Glutamatergic neuron (in vitro differentiated cells): ENCODE data around the gene FARP1. TPM values are rescaled to one million over a fixed set of nuclear protein-coding genes. Genes with fewer than 3 reads are reported as not detected.
A peak's percentile ranks its signal among the peaks of the same experiment; 100 is the strongest.

Source experiments
- DNase-seq: peaks from one replicate; pipeline ENCODE4 v3.0.0; 2022
- H3K27ac Mint-ChIP-seq: one replicate; pipeline ENCODE4 v1.8.0; 2020; ENCODE audit warnings: mild to moderate bottlenecking, mixed read lengths, inconsistent platforms; ENCODE audit not compliant: unreplicated experiment
- H3K27me3 Mint-ChIP-seq: one replicate; pipeline ENCODE4 v1.8.0; 2020; ENCODE audit warnings: mild to moderate bottlenecking, moderate library complexity, mixed read lengths, inconsistent platforms; ENCODE audit not compliant: unreplicated experiment
- H3K36me3 Mint-ChIP-seq: one replicate; pipeline ENCODE4 v1.8.0; 2020; ENCODE audit warnings: mild to moderate bottlenecking, mixed read lengths, inconsistent platforms; ENCODE audit not compliant: unreplicated experiment
- H3K4me1 Mint-ChIP-seq: one replicate; pipeline ENCODE4 v1.8.0; 2020; ENCODE audit warnings: mild to moderate bottlenecking, low read depth, mixed read lengths, inconsistent platforms; ENCODE audit not compliant: unreplicated experiment
- H3K4me3 Mint-ChIP-seq: one replicate; pipeline ENCODE4 v1.8.0; 2020; ENCODE audit warnings: mild to moderate bottlenecking, mixed read lengths, inconsistent platforms; ENCODE audit not compliant: unreplicated experiment
- H3K9me3 Mint-ChIP-seq: one replicate; pipeline ENCODE4 v1.8.0; 2020; ENCODE audit warnings: mild to moderate bottlenecking, moderate library complexity, mixed read lengths, inconsistent platforms; ENCODE audit not compliant: unreplicated experiment
- CTCF ChIP-seq: fragments of 200-600 bp; sonication (generic); IDR thresholded peaks from one replicate; pipeline ENCODE4 v1.5.0; 2021; ENCODE audit not compliant: partially characterized antibody, unreplicated experiment
- total RNA-seq: library from RNA; stranded (reverse); fragmentation: NEBNext Ultra II Directional; extraction: Animal tissue kit (Norgen Biotek cat#: 25700); gene quantifications from one replicate; pipeline ENCODE4 v1.2.1, GENCODE V29; 2021; ENCODE audit not compliant: unreplicated experiment

The FARP1 gene
- total RNA-seq, 1 donor from 2014 or later, result 233 TPM

GRCh38 chr13:98261165-98261702 lies 118.3 kb downstream of the FARP1 start:
- TF ChIP-seq CTCF, result no peak
- Mint-ChIP-seq H3K36me3 (no peaks in the 10 kb centered on the region), H3K27me3 (peaks cover 5% of the 10 kb centered on the region), H3K9me3 (peaks cover 6% of the 10 kb centered on the region), H3K4me3 (no peak overlapping the region), H3K4me1 (peaks cover 35% of the 10 kb centered on the region), H3K27ac (peak overlapping the region; percentile 60)
- DNase-seq, result no peak

DNA sequence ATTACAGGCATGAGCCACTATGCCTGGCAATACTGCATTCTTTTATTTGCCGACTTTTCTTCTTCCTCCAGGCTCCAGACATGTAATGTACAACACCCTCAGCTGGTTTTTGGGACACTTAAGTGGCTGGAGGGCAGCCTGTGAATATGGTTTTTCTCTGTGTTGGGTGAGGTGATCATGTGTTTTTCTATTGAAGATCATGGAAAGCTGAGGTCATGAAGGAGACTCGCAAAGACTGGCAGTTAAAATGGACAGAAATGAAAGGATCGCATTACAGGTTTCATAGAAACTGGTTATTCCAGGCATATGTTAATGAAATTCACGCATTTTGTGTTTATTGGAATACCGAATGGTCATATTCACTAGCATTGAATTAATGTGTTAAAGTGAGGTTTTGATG lies 119.4 kb downstream of the FARP1 start:
- H3K27me3 Mint-ChIP-seq, result peaks cover 5% of the 10 kb centered on the region
- H3K36me3 Mint-ChIP-seq, result no peaks in the 10 kb centered on the region
- TF ChIP-seq CTCF, result no peak
- DNase-seq, result no peak
- H3K9me3 Mint-ChIP-seq, result peaks cover 6% of the 10 kb centered on the region
- no peak overlapping the region for H3K4me3 Mint-ChIP-seq
- H3K27ac Mint-ChIP-seq, result no peak overlapping the region
- peaks cover 40% of the 10 kb centered on the region for H3K4me1 Mint-ChIP-seq

- Mint-ChIP-seq H3K27me3 (peaks cover 5% of the 10 kb centered on the region), H3K36me3 (no peaks in the 10 kb centered on the region), H3K9me3 (peaks cover 6% of the 10 kb centered on the region), H3K4me3 (no peak overlapping the region), H3K27ac (no peak overlapping the region), H3K4me1 (peaks cover 45% of the 10 kb centered on the region)
- no peak for DNase-seq
- TF ChIP-seq CTCF, result no peak
Observed at GRCh38 chr13:98263841-98264240, 120.9 kb downstream of the FARP1 start.

DNA sequence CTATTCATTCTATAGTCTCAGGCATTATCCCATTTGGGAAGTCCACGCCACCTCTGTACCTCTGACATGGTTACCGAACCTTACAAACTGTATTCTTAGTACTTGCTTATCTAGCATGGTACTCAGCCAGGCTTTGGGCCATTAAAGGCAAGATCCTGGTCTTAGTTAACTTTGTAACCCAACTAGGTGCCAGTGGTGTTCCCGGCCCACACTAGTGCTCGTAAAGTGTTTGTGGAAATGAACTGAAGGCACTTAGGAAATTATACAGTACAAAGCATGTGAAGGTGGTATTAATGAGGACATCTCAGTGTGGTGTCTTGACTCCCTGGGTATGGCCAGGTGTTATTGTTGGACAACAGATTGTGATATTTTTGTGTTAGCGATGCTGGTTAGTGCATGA lies 122.0 kb downstream of the FARP1 start:
- H3K27me3 Mint-ChIP-seq, result peaks cover 5% of the 10 kb centered on the region
- H3K27ac Mint-ChIP-seq, result no peak overlapping the region
- no peak for DNase-seq
- H3K4me3 Mint-ChIP-seq, result no peak overlapping the region
- H3K36me3 Mint-ChIP-seq, result peaks cover 6% of the 10 kb centered on the region
- H3K4me1 Mint-ChIP-seq, result peaks cover 47% of the 10 kb centered on the region
- peaks cover 9% of the 10 kb centered on the region for H3K9me3 Mint-ChIP-seq
- TF ChIP-seq CTCF, result no peak

GRCh38 chr13:98265692-98266551 lies 123.0 kb downstream of the FARP1 start:
- Mint-ChIP-seq H3K27ac (peak overlapping the region; percentile 22), H3K36me3 (peaks cover 6% of the 10 kb centered on the region), H3K27me3 (peaks cover 3% of the 10 kb centered on the region), H3K4me3 (no peak overlapping the region), H3K9me3 (peaks cover 9% of the 10 kb centered on the region), H3K4me1 (peaks cover 37% of the 10 kb centered on the region)
- no peak for DNase-seq
- no peak for TF ChIP-seq CTCF
